IPS-18c (cell line): ENCODE measurements around the gene FRMD5.

Source experiments
- H3K4me3 ChIP-seq: 2 replicates; pipeline ENCODE4 v1.7.0; 2013; ENCODE audit warnings: low read depth, mild to moderate bottlenecking, low read length, moderate library complexity; ENCODE audit not compliant: insufficient read depth
- H3K9me3 ChIP-seq: one replicate; pipeline ENCODE4 v1.6.1; 2013; ENCODE audit warnings: mild to moderate bottlenecking, low read length, moderate library complexity; ENCODE audit not compliant: control insufficient read depth, insufficient read depth

The FRMD5 gene

DNA sequence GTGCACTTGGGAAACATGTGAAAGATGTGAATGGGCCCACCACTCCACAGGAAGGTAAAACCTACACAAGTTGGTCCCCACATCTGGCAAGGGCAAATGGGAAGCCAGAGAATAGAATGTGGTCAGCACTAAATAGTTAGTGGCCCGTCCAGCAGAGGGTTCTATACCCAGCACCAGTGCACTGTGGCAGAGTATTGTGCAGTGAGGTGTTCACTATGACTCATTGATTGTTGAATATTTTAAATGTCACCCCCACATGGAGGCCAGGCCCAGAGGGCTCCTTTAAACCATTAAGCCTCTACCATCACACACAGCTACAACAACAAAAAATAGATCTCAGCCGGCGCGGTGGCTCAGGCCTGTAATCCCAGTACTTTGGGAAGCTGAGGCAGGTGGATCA, 11.7 kb downstream of the FRMD5 start:
- Histone ChIP-seq H3K4me3 (no peak overlapping the region), H3K9me3 (no peaks in the 10 kb centered on the region)

DNA sequence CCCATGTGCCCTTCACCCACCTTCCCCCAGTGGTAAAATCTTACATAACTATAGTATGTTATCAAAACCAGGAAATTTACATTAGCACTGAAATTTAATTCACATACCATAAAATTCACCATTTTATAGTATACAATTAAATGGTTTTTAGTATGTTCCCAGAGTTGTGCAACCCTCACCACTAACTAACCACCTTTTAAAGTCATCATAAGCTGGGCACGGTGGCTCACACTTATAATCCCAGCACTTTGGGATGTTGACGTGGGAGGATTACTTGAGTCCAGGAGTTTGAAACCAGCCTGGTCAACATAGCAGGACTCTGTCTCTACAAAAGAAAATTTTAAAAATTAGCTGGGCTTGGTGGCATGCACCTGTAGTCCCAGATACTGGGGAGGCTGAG, 13.7 kb downstream of the FRMD5 start:
- Histone ChIP-seq H3K4me3 (no peak overlapping the region), H3K9me3 (no peaks in the 10 kb centered on the region)

DNA sequence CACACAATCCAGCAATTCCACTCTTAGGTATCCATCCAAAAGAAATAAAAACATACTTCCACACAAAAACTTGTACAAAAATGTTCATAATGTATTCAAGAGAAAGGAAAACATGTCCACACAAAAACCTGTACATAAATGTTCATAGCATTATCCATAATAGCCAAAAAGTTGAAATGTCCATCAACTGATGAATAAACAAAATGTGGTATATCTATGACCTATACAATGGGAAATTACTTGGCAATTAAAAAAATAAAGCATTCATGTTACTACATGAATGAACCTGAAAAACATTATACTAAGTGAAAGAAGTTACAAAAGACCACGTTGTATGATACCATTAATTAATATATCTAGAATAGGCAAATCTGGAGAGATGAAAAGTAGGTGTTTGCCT, 17.9 kb downstream of the FRMD5 start:
- Histone ChIP-seq H3K4me3 (no peak overlapping the region), H3K9me3 (no peaks in the 10 kb centered on the region)

DNA sequence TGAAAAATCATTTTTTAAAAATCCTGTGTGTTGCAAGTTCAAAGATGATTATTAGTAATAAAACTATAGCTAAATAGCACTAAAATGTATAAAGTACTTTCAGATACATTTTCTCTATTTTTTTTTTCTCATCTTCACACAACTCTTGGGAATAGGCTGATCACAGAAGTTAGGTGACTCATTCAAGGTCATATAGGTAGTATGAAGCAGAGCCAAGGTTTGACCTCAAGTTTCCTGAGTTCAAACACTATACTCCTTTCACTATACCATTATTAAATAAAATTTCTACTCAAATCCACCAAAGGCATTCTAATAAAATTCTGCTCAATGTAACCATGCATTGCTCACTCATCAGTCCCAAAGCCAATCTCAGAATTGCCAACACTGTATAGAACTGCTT, 21.3 kb downstream of the FRMD5 start:
- Histone ChIP-seq H3K4me3 (no peak overlapping the region), H3K9me3 (no peaks in the 10 kb centered on the region)

DNA sequence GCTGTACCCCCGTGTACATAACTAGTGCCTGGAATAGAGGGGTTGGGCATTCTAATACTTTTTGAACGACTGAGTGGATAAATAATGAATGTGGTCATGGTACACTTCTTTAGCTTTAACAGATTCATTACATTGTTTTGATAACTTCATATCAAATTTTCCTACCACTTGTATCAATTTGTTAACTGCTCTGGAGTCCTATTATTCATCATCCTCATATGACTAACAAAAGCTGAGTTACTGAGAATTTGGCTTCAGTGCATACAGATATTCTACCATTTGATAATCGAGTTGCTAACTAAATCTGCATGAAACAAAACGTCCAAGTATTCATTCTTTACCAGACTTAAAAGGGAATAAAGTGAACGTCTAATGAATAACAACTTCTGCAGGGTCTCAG, 31.7 kb downstream of the FRMD5 start:
- Histone ChIP-seq H3K9me3 (no peaks in the 10 kb centered on the region), H3K4me3 (no peak overlapping the region)

DNA sequence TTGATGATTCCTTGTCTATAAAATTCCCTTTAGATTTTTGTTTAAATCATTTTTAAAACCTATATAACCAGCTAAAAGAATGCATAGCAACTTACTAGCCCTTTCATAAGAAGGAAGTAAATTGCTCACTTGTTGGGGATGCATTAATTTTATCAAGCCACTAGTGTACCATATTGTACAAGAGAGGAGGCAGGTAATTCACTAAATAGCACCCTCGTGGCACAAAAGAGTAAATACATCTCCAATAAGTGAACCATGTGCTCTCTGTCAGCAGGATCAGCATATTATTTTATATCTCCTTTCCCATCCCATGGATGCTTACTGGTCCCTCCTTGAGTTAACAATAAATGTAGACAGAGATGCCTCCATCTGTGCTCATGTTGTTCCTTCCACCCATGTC, 34.3 kb downstream of the FRMD5 start:
- H3K4me3 ChIP-seq = no peak overlapping the region
- H3K9me3 ChIP-seq = no peaks in the 10 kb centered on the region

DNA sequence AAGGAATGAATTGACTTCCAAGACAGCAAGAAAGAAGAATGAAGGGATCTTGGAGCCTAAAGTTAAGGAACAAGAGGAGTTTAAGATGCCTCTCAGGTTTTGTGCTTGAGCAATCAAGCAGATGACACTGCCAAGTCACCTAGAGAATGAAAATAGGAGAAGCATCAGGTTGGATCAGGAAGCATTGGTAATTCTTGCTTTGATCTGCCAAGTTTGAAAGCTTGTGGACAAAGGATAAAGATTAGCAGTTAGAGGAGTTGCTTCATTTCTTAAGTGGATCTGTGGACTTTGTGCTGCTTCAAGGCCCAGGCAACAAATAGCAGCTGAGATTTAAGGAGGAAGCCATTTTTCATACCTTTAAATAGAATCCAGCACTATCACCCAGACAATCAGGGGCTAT, 35.6 kb downstream of the FRMD5 start:
- Histone ChIP-seq H3K4me3 (no peak overlapping the region), H3K9me3 (no peaks in the 10 kb centered on the region)

DNA sequence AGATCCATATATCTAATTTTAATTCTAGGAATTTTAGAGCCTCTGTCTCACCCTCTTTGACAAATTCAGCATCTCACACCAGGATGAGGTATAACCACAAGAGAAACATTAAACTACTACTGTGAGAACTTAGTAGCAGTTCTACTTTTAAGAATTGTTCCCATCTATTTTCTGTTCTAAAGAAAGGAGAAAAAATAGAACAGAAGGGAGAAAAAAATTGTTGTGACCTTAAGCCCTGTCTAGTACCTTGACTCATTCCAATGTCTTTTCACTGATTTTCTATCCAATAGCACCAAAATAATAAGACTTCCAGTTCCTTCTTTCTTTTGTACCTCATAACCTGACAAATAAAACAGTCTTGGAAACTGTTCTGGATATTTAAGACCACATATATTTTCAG, 37.0 kb downstream of the FRMD5 start:
- Histone ChIP-seq H3K9me3 (no peaks in the 10 kb centered on the region), H3K4me3 (no peak overlapping the region)

DNA sequence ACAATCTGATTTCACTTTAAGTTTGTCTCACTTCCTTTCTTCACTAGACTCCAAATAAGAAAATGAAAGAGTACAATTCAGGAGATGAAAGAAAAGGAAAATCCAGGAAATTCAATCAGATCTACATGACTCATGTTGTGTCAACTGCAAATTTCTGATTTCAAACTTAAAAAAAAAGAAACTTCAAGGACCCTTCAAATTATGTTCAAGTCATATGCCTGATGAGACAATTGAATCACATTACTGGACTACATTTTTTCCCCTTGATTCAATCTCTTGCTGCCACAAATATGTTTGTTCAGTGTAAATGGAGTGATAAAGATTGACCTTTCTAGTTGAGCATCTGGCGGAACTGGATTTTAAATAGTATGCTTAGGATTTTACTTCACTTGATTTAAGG, 37.4 kb downstream of the FRMD5 start:
- no peak overlapping the region for H3K4me3 ChIP-seq

DNA sequence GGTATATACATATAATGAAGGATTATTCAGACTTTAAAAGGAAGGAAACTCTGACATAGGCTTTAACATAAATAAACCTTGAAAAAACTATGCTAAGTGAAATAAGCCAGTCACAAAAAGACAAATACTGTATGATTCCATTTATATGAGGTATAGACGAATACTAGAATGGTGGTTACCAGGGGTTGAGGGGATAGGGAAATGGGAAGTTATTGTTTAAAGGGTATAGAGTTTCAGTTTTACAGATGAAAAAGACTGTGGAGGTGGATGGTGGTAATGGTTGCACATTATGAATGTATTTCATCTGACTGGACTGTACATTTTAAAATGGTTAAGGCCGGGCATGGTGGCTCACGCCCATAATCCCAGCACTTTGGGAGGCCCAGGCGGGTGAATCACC, 41.7 kb downstream of the FRMD5 start:
- Histone ChIP-seq H3K4me3 (no peak overlapping the region), H3K9me3 (no peaks in the 10 kb centered on the region)

More for the DNA sequence above, 37.4 kb downstream of the FRMD5 start:
- no peaks in the 10 kb centered on the region for H3K9me3 ChIP-seq

DNA sequence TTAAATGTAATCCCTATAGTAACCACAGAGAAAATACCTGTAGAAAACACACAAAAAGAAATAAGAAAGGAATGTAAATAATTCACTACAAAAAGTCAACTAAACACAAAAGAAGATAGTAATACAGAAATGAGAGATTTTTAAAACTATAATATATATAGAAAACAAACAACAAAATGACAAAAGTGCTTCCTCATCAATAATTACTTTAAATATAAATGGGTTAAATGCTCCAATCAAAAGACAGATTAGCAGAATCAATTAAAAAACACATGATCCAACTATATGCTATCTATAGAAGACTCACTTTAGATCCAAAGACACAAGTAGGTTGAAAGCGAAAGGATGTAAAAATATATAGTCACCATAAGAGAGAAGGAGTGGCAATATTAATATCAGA, 45.8 kb downstream of the FRMD5 start:
- H3K9me3 ChIP-seq = no peaks in the 10 kb centered on the region
- H3K4me3 ChIP-seq = no peak overlapping the region

DNA sequence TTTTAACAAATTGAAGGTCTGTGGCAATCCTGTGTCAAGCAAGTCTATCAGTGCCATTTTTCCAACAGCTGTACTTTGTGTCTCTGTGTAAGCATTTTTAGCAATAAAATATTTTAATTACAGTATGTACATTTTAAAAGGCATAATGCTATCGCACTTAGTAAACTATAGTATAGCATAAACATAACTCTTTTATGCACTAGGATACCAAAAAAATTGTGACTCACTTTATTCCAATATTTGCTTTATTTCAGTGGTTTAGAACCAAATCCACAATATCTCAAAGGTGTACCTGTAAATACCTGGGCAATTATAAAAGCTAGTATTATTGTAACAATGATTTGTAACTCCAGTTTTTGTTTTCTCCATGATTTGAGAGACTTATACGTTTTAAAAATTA, 46.5 kb downstream of the FRMD5 start:
- no peaks in the 10 kb centered on the region for H3K9me3 ChIP-seq
- no peak overlapping the region for H3K4me3 ChIP-seq

DNA sequence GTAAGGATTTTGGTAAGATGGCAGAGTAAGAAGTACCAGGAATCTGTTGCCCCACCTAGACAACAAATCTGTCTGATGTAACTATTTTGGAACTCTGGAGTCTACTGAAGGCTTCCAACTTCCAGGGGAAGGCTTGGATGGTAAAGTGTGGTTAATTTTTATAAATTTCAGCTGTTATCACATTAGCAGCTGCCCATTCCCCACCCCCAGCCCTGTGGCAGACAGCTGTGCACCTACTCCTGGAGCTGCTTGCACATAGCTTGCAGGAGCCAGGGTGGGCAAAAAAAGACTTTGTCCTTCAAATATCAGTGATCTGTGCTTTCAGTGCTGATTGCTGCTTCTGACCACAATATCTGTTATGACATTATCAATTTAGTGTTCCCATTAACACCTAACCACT, 47.4 kb downstream of the FRMD5 start:
- no peak overlapping the region for H3K4me3 ChIP-seq

DNA sequence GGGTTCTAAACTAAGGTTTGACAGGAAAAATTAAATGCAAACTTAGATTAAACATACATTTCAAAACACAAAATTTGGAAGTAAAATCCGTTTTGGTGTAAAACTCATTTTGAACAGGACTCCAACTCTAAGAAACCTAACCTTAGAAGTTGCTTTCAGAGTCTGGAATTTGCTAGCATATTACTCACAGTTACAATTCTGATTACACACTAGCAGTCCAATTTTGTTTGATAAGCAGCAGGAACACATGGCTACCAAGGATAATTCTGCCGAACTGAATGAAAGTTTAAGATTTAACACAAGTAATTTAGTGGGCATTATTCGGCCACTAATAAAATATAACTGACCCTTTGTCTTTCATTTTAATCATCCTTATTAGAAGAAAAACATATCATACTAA, 49.6 kb downstream of the FRMD5 start:
- H3K4me3 ChIP-seq = no peak overlapping the region
- H3K9me3 ChIP-seq = no peaks in the 10 kb centered on the region

More for the DNA sequence above, 47.4 kb downstream of the FRMD5 start:
- H3K9me3 ChIP-seq = no peaks in the 10 kb centered on the region

DNA sequence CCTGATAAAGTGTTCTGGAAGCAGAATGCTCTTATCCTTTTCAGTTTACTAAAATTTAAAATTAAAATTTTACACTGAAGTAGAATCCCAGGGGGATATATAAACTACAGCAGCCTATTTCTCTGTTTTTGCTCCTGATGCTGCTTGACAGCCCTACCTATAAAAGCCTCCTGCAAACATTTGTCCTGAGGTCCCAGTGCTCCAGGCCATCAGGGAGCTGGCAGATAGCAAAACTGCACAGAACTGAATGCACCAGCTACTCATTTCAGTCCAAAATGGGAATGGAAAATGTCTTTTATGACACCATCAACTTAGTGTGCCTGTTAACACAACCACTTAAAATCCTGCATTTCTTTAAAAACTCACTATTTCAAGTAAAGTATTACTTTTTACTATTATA, 50.1 kb downstream of the FRMD5 start:
- Histone ChIP-seq H3K9me3 (no peaks in the 10 kb centered on the region), H3K4me3 (no peak overlapping the region)

DNA sequence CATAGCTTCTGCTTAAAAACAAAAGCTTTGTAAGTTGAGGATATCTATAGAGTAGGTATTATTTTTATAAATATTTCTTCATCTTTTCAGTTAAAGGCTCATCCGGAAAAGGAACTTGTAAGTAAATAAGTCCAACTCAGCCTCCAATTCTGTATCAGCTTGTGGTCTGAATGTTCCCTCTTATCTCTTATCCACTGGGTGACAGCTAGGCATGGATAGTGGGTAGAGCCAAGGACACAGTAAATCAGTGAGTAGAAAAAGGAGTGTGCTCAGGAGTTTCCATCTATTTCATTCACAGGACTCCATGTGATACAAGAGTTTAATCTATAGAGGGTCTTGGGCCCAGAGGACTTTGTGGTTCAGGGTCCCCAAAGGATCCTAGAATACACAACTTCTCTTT, 50.9 kb downstream of the FRMD5 start:
- Histone ChIP-seq H3K4me3 (no peak overlapping the region), H3K9me3 (no peaks in the 10 kb centered on the region)

DNA sequence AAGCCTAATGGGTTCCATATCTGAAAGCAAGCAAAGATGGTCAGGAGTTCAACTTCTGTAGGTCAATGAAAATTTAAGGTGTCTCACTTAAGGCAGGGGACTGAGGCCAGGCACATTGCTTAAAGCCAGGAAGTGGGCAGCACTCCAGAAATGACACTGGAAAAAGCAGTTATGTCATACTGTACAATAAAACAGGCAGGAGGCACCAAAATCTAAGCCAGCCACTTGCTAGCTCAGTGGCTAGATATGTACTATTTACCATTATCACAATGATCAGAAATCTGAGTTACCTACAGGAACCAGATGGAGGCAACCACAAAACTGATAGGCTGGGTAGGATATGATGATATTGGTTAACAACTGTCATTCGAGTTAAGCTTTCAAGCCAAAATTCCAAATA, 57.3 kb downstream of the FRMD5 start:
- H3K4me3 ChIP-seq = no peak overlapping the region
- peaks cover 2% of the 10 kb centered on the region for H3K9me3 ChIP-seq

DNA sequence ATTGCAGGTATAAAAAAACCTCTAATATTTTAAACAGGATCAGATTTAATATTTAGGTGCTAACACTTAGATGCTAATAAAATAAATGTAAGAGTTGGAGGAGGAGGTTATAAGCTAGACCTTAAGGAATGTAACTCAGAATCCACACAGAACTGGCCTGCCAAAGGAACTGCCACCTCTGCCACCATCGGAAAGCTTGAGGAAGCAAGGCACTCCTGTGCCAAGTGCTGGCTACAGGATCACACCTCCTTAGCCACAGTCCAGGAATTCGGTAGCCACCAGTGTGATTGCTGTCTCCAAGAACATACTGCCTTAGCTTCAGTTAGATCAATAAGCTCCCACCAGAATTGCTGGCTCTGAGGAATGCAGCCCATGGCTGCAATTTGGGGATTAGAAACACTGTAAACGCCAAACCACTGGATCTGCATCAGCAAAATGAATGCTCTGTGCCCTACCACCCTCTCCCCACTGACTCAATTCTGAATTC, 58.0 kb downstream of the FRMD5 start:
- peaks cover 5% of the 10 kb centered on the region for H3K9me3 ChIP-seq
- no peak overlapping the region for H3K4me3 ChIP-seq

DNA sequence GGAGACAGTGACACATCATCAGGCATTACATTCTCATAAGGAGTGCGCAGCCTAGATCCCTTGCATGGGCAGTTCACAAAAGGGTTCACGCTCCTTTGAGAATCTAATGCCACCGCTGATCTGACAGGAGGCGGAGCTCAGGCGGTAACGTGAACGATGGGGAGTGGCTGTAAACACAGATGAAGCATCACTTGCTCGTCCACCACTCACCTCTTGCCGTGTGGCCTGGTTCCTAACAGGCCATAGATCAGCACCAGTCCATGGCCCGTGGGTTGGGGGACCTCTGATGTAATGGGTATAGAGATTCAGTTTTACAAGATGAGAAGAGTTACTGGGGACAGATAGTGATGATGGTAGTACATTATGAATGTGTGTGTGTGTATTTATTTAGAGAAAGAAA, 63.0 kb downstream of the FRMD5 start:
- peaks cover 5% of the 10 kb centered on the region for H3K9me3 ChIP-seq
- no peak overlapping the region for H3K4me3 ChIP-seq

DNA sequence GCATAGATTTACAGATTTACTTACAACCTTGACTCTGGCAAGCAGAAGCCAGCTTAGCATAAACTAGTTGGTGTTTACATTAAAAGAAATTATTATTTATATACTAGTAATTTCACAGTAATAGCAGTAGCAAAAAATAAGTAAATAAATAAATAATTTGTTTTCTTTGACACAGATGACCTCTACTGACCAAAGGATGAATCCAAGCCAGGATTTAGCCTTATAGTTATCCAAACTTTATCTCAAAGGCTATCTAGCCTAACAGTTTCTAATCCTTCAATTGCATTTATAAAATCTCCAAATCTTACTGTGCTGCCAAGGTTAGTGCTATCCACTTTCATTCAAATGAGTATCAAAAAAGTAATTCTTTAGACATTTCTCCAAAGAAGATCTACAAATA, 64.3 kb downstream of the FRMD5 start:
- peaks cover 5% of the 10 kb centered on the region for H3K9me3 ChIP-seq

More for the DNA sequence above, 64.3 kb downstream of the FRMD5 start:
- no peak overlapping the region for H3K4me3 ChIP-seq
